Hepatocyte (in vitro differentiated cells): ENCODE data around the gene IL13RA2.

Experiments used
- EZH2 ChIP-seq: fragments of 200-600 bp; sonication (generic); IDR thresholded peaks from 2 replicates; pipeline ENCODE4 v1.6.1; 2016; ENCODE audit warnings: antibody characterized with exemption, mild to moderate bottlenecking, borderline replicate concordance
- TF ChIP-seq, protein P1 (sequence below): fragments of 200-600 bp; sonication (generic); IDR thresholded peaks from 2 replicates; pipeline ENCODE4 v1.5.1; 2016; ENCODE audit warnings: antibody characterized with exemption, mild to moderate bottlenecking; ENCODE audit not compliant: poor library complexity

DNA sequence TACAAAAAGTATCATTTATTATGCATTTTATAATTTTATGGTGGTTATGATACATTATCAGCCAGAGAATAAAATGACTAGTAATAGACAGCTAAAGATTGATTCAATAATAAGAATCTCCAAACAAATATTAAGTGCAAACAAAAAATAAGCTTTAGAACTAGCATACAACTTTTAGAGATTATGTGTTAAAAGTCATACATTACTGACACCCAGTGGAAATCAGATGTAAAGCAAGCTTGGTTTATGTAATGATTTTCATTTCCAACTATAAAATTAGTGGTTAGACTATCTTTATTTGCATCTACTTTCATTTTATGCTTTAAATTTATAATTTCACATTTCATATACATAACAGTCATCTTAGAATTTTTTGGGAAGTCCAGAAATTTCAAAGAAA, 57.7 kb downstream of the IL13RA2 start:
- TF ChIP-seq EZH2 = no peak
- TF ChIP-seq, protein P1, sequence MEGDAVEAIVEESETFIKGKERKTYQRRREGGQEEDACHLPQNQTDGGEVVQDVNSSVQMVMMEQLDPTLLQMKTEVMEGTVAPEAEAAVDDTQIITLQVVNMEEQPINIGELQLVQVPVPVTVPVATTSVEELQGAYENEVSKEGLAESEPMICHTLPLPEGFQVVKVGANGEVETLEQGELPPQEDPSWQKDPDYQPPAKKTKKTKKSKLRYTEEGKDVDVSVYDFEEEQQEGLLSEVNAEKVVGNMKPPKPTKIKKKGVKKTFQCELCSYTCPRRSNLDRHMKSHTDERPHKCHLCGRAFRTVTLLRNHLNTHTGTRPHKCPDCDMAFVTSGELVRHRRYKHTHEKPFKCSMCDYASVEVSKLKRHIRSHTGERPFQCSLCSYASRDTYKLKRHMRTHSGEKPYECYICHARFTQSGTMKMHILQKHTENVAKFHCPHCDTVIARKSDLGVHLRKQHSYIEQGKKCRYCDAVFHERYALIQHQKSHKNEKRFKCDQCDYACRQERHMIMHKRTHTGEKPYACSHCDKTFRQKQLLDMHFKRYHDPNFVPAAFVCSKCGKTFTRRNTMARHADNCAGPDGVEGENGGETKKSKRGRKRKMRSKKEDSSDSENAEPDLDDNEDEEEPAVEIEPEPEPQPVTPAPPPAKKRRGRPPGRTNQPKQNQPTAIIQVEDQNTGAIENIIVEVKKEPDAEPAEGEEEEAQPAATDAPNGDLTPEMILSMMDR = peak; percentile 77
